Spleen (tissue), 7 donors: ENCODE measurements around the gene TIMM29.

Experiments
- CTCF ChIP-seq, 11 experiments: fragments of 200-600 bp in 7 of 11; fragments of 450-650 bp in 4 of 11; sonication (generic) in 4 of 11; IDR thresholded peaks in 8 of 11; conservative IDR thresholded peaks in 3 of 11; 1 replicate in 7 of 11; 2 replicates in 4 of 11; pipeline versions ENCODE4 v1.4.0 to v1.8.0; 2016 to 2021; ENCODE audit warnings: antibody characterized with exemption in 11 of 11, inconsistent platforms in 4 of 11, mild to moderate bottlenecking in 1 of 11
- POLR2A ChIP-seq, 3 donors: fragments of 450-650 bp; IDR thresholded peaks; one replicate each; pipeline ENCODE4 v1.5.1; 2017; ENCODE audit warnings: antibody characterized with exemption in 3 of 3, mild to moderate bottlenecking in 1 of 3
- POLR2AphosphoS5 ChIP-seq, 3 donors: sonication (generic); formaldehyde crosslinking; IDR thresholded peaks; one replicate each; pipeline ENCODE4 v1.5.1; 2017; ENCODE audit warnings: antibody characterized with exemption in 3 of 3
- donor health status: DM: no; HTN: no; CAD: no; lungs with moderate emphysema.
- donor health status: DM: no; HTN: no; CAD: no.
- donor health status: DM: no; HTN: no; CAD: no.

GRCh38 chr19:10920288-10920655 lies 8.3 kb upstream of the TIMM29 start:
- TF ChIP-seq POLR2A (IDR thresholded peaks at IDR 0.05) (no peak), CTCF (IDR thresholded peaks at IDR 0.05 in 8 of 11, conservative IDR thresholded peaks at IDR 0.05 in 3 of 11) (no peak), POLR2AphosphoS5 (IDR thresholded peaks at IDR 0.05) (no peak)
